Parathyroid adenoma (tissue), 2 donors: ENCODE results near the gene SDSL.

Source experiments
- H2AFZ ChIP-seq: fragments of 300-600 bp; sonication (generic); one replicate; pipeline ENCODE4 v1.7.0; 2017; ENCODE audit warnings: antibody characterized with exemption, mild to moderate bottlenecking
- H3K27ac ChIP-seq: fragments of 300-600 bp; sonication (generic); one replicate; pipeline ENCODE4 v1.7.0; 2017
- H3K27me3 ChIP-seq: fragments of 300-600 bp; sonication (generic); one replicate; pipeline ENCODE4 v1.7.0; 2017; ENCODE audit warnings: low read length; ENCODE audit not compliant: control insufficient read depth, insufficient read depth
- H3K36me3 ChIP-seq: fragments of 300-600 bp; sonication (generic); one replicate; pipeline ENCODE4 v1.7.0; 2017; ENCODE audit warnings: low read length; ENCODE audit not compliant: control insufficient read depth, insufficient read depth
- H3K4me1 ChIP-seq: fragments of 300-600 bp; sonication (generic); one replicate; pipeline ENCODE4 v1.7.0; 2017; ENCODE audit warnings: control low read depth
- H3K4me2 ChIP-seq: fragments of 300-600 bp; sonication (generic); one replicate; pipeline ENCODE4 v1.7.0; 2017; ENCODE audit warnings: low read length
- H3K4me3 ChIP-seq: fragments of 300-600 bp; sonication (generic); one replicate; pipeline ENCODE4 v1.7.0; 2017; ENCODE audit warnings: low read depth, low read length
- H3K79me2 ChIP-seq: fragments of 300-600 bp; sonication (generic); one replicate; pipeline ENCODE4 v1.7.0; 2017; ENCODE audit warnings: control low read depth
- H3K9ac ChIP-seq: fragments of 300-600 bp; sonication (generic); one replicate; pipeline ENCODE4 v1.7.0; 2017; ENCODE audit warnings: mild to moderate bottlenecking
- H3K9me3 ChIP-seq: fragments of 300-600 bp; sonication (generic); one replicate; pipeline ENCODE4 v1.7.0; 2017; ENCODE audit warnings: low read length; ENCODE audit not compliant: control insufficient read depth
- TF ChIP-seq, protein P1 (sequence below): fragments of 300-600 bp; sonication (generic); IDR thresholded peaks from one replicate; pipeline ENCODE4 v1.7.0; 2017; ENCODE audit warnings: antibody characterized with exemption, mild to moderate bottlenecking
- donor health status: primary hyperparathyroidism.

The SDSL gene

DNA sequence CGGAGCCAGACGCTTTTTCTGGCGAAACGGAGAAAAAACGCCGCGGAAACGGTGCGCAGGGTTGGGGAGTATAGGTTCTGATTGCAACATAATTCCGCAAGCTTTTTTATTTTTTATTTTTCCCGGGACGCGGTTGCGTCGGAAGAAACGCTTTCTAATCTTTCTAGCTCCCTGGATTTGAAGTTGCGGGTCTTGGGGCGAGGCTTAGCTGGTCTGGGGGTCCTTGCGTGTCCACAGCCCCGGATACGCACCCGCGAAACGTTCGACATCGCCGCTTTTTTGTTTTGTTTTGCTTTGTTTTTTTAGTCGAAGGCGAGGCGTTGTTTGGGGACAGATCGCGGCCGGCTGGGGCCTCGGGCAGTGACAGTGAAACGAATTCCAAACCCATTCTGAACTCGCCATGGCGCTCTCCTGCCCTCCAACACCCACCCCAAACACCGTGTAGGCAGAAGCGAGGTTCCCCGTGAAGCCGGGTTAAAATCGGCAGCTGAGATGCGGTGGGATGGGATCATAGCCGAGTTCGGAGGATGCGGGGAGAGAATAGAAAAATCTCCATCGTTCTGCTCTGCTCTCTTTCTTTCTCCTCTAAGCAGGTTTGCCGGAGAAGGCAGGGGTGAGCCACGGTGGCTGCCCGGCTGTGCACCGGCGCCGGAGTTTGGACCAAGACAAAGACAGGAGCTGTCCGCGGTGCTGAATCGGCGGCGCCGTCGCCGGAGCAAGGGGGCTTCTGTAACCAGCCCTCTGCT, 57.6 kb downstream of the SDSL start:
- H3K9me3 ChIP-seq = no peaks in the 10 kb centered on the region
- peak overlapping the region; percentile 38 for H2AFZ ChIP-seq
- TF ChIP-seq, protein P1, sequence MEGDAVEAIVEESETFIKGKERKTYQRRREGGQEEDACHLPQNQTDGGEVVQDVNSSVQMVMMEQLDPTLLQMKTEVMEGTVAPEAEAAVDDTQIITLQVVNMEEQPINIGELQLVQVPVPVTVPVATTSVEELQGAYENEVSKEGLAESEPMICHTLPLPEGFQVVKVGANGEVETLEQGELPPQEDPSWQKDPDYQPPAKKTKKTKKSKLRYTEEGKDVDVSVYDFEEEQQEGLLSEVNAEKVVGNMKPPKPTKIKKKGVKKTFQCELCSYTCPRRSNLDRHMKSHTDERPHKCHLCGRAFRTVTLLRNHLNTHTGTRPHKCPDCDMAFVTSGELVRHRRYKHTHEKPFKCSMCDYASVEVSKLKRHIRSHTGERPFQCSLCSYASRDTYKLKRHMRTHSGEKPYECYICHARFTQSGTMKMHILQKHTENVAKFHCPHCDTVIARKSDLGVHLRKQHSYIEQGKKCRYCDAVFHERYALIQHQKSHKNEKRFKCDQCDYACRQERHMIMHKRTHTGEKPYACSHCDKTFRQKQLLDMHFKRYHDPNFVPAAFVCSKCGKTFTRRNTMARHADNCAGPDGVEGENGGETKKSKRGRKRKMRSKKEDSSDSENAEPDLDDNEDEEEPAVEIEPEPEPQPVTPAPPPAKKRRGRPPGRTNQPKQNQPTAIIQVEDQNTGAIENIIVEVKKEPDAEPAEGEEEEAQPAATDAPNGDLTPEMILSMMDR = no peak
- no peaks in the 10 kb centered on the region for H3K27me3 ChIP-seq
- H3K27ac ChIP-seq = no peak overlapping the region
- H3K4me1 ChIP-seq = no peaks in the 10 kb centered on the region
- no peaks in the 10 kb centered on the region for H3K36me3 ChIP-seq
- no peak overlapping the region for H3K4me3 ChIP-seq
- no peak overlapping the region for H3K9ac ChIP-seq
- H3K4me2 ChIP-seq = no peak overlapping the region
- no peaks in the 10 kb centered on the region for H3K79me2 ChIP-seq

DNA sequence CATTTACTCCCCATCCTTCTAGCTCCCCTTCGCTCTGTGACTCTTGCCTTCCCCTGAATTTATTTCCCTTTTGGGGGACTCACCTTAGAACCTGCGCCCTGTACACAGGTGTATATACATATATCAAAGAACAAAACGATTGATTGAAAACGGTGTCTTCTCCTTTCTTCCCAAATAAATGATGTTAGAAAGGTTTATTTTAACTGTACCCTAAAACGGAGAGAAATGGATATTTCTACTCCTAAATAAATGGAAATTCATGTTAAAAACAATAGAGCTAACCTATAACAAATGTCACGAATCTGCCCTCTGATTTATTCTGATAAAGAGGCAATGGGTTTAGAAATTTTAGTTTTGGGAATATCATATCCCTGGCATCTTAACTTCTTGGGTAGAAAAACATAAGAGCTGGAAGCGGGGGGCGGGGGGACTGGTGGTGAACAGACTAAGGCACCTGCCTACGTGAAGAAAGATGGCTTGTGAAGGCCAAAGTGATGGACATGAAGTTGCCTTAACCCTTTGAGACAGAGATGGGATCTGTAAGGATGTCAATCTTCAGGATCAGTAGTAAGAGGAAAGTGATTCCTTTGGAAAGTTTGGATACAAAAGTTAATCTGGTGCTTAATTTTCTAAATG, 58.3 kb downstream of the SDSL start:
- Histone ChIP-seq H3K27me3 (no peaks in the 10 kb centered on the region), H3K4me3 (no peak overlapping the region), H3K27ac (no peak overlapping the region), H2AFZ (no peak overlapping the region), H3K9me3 (no peaks in the 10 kb centered on the region), H3K9ac (no peak overlapping the region), H3K4me1 (no peaks in the 10 kb centered on the region), H3K4me2 (no peak overlapping the region), H3K79me2 (no peaks in the 10 kb centered on the region), H3K36me3 (no peaks in the 10 kb centered on the region)
- TF ChIP-seq, protein P1 = no peak

DNA sequence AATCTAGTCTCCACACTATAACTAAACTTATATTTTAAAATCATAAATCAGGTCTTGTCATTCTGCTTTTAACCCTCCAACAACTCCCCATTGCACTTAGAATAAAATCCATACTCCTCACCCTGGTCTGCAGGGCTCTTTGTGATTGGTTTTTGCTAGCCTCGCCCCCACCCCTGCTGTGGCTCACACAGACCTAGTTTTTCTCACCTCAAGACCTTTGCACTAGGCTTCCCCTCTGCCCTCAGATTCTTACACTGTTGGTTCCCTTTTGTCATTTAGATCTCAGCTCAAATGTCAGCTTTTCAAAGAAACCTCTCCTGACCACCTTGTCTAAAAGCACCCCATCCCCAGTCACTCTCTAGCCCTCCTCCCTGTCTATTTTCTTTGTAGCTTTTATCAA, 60.2 kb downstream of the SDSL start:
- H3K4me3 ChIP-seq = no peak overlapping the region
- H3K27ac ChIP-seq = no peak overlapping the region
- H3K4me2 ChIP-seq = no peak overlapping the region
- TF ChIP-seq, protein P1 = no peak
- H2AFZ ChIP-seq = no peak overlapping the region
- no peaks in the 10 kb centered on the region for H3K27me3 ChIP-seq
- H3K36me3 ChIP-seq = no peaks in the 10 kb centered on the region
- H3K9ac ChIP-seq = no peak overlapping the region
- H3K9me3 ChIP-seq = no peaks in the 10 kb centered on the region
- H3K4me1 ChIP-seq = no peaks in the 10 kb centered on the region
- no peaks in the 10 kb centered on the region for H3K79me2 ChIP-seq

DNA sequence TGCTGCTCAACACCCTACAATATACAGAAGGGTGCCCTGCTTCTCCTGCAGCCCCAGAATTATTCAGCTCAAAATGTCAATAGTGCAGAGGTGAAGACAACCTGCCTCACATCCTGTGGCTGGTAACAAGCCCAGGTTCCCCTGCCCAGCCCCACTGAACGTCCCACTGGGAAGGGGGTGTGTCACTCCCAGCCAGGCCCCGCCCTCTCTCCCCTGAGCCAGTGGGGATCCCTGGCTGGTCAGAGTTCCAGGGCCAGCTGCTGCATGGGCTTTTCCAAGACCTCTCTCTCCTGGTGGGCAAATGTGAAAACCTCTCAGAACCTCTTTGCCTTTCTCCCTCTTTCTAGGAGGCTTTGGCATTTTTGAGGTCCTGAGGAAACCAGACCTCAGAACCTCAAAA, 63.1 kb downstream of the SDSL start:
- no peaks in the 10 kb centered on the region for H3K79me2 ChIP-seq
- H3K4me2 ChIP-seq = no peak overlapping the region
- no peak overlapping the region for H3K4me3 ChIP-seq
- TF ChIP-seq, protein P1 = no peak
- no peaks in the 10 kb centered on the region for H3K9me3 ChIP-seq
- no peaks in the 10 kb centered on the region for H3K4me1 ChIP-seq
- H2AFZ ChIP-seq = no peak overlapping the region
- H3K36me3 ChIP-seq = no peaks in the 10 kb centered on the region
- H3K27me3 ChIP-seq = no peaks in the 10 kb centered on the region
- no peak overlapping the region for H3K27ac ChIP-seq
- no peak overlapping the region for H3K9ac ChIP-seq

DNA sequence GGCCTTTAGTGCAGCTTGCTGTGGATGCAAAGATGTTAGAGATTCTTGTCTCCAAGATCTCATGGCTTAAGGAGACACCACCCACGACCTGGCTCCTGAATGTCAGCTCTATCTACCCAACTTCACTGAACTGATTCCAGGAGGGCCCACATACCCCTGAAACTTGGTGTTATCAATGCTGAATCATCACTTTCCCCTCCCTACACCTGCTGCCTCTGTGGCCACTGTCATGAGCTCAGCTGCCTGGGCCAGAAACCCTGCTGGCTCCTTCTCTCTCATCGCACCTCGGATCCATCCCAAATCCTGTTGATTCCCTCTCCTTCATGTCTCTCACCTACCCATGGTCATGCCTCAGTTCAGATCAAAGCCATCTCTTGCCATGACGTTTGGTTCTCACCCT, 64.5 kb downstream of the SDSL start:
- Histone ChIP-seq H3K4me1 (no peaks in the 10 kb centered on the region), H3K27ac (no peak overlapping the region), H3K27me3 (no peaks in the 10 kb centered on the region), H3K4me3 (no peak overlapping the region), H3K4me2 (no peak overlapping the region), H3K9me3 (no peaks in the 10 kb centered on the region), H3K79me2 (no peaks in the 10 kb centered on the region), H3K36me3 (no peaks in the 10 kb centered on the region), H3K9ac (no peak overlapping the region), H2AFZ (no peak overlapping the region)
- TF ChIP-seq, protein P1 = no peak
